Natural killer cell (primary cell): ENCODE data around the gene INKA2. TPM values are rescaled to one million over a fixed set of nuclear protein-coding genes. Genes with fewer than 3 reads are reported as not detected.

Experiments
- ATAC-seq, 3 donors: fragments of 150-1000 bp in 2 of 3; fragments of 200-7000 bp in 1 of 3; cut with Tn5 transposase; 1 replicate in 1 of 3; 2 replicates in 2 of 3; pipeline ENCODE4 v1.10.0; 2021; ENCODE audit warnings: mild to moderate bottlenecking in 2 of 3, moderate library complexity in 2 of 3
- DNase-seq, 2 donors: peaks; one replicate each; pipeline versions ENCODE4 v3.0.0 to v3.0.0-alpha.2; 2013 to 2021; ENCODE audit warnings: mixed read lengths in 1 of 2
- H3K27ac ChIP-seq: one replicate; pipeline ENCODE4 v1.5.1; 2013; ENCODE audit warnings: mild to moderate bottlenecking, low read length
- H3K27me3 ChIP-seq: one replicate; pipeline ENCODE4 v1.6.1; 2013; ENCODE audit warnings: low read length; ENCODE audit not compliant: control insufficient read depth, insufficient read depth
- H3K36me3 ChIP-seq: one replicate; pipeline ENCODE4 v1.6.1; 2013; ENCODE audit warnings: low read length; ENCODE audit not compliant: control insufficient read depth, insufficient read depth
- H3K4me1 ChIP-seq: one replicate; pipeline ENCODE4 v1.6.1; 2013; ENCODE audit warnings: low read length; ENCODE audit not compliant: control insufficient read depth, insufficient read depth
- H3K4me3 ChIP-seq: one replicate; pipeline ENCODE4 v1.5.1; 2013; ENCODE audit warnings: low read length
- H3K9me3 ChIP-seq: one replicate; pipeline ENCODE4 v1.6.1; 2013; ENCODE audit warnings: low read length; ENCODE audit not compliant: control insufficient read depth, insufficient read depth
- H3K27ac Mint-ChIP-seq, 2 donors: one replicate each; pipeline ENCODE4 v1.8.0; 2022; ENCODE audit warnings: mild to moderate bottlenecking in 2 of 2, mixed read lengths in 2 of 2, moderate library complexity in 1 of 2
- H3K27me3 Mint-ChIP-seq, 2 donors: one replicate each; pipeline ENCODE4 v1.8.0; 2022; ENCODE audit warnings: low read depth in 2 of 2, mixed read lengths in 2 of 2
- H3K36me3 Mint-ChIP-seq: one replicate; pipeline ENCODE4 v1.8.0; 2022; ENCODE audit warnings: mixed read lengths
- H3K4me1 Mint-ChIP-seq, 2 donors: one replicate each; pipeline ENCODE4 v1.8.0; 2022; ENCODE audit warnings: mixed read lengths in 2 of 2
- H3K4me3 Mint-ChIP-seq: one replicate; pipeline ENCODE4 v1.8.0; 2022; ENCODE audit warnings: mild to moderate bottlenecking, moderate library complexity, mixed read lengths
- H3K9me3 Mint-ChIP-seq, 2 donors: one replicate each; pipeline ENCODE4 v1.8.0; 2022; ENCODE audit warnings: mixed read lengths in 2 of 2
- CTCF ChIP-seq: fragments of 200-600 bp; IDR thresholded peaks from one replicate; pipeline ENCODE4 v1.8.0; 2022; ENCODE audit warnings: antibody characterized with exemption
- WGBS: methylation state at CpG from one replicate; pipeline ENCODE4 v1.1.7; 2013; ENCODE audit warnings: missing lambda C conversion rate; ENCODE audit not compliant: insufficient coverage; 5-methylcytosine and 5-hydroxymethylcytosine counted together
- intact Hi-C: fragments of 100-400 bp; cut with micrococcal nuclease; formaldehyde crosslinking; loops from one replicate; pipeline ENCODE4 v1.14.2; 2022
- total RNA-seq, 4 donors: library from RNA; stranded (reverse); fragments of 120-200 nt in 1 of 4; gene quantifications; one replicate each; pipeline versions ENCODE4 v1.2.3 to v1.2.4, GENCODE V29; 2013 to 2022

INKA2 gene
- total RNA-seq, 3 donors from 2014 or later (not counting 1 experiment from before 2014, with no cell fraction given) = 0.48 to 2.6 (median 1.4) TPM

- no peak overlapping the region for H3K27ac Mint-ChIP-seq
- no peak for TF ChIP-seq CTCF
- no peaks in the 10 kb centered on the region for H3K9me3 Mint-ChIP-seq
- H3K27me3 Mint-ChIP-seq = peaks cover 11 to 21% of the 10 kb centered on the region in 2 donors
- H3K36me3 ChIP-seq = no peaks in the 10 kb centered on the region
- 90% methylated on average over 4 of the region's 4 CpGs for WGBS
- H3K4me1 ChIP-seq = peaks cover 33% of the 10 kb centered on the region
- no peak overlapping the region for H3K4me3 ChIP-seq
- ATAC-seq (no peak), DNase-seq (no peak)
- no peaks in the 10 kb centered on the region for H3K9me3 ChIP-seq
- peaks cover 22 to 36% of the 10 kb centered on the region in 2 donors for H3K4me1 Mint-ChIP-seq
- H3K27me3 ChIP-seq = peaks cover 23% of the 10 kb centered on the region
- peak overlapping the region; percentile 84 for H3K4me3 Mint-ChIP-seq
- H3K27ac ChIP-seq = no peak overlapping the region
- H3K36me3 Mint-ChIP-seq = no peaks in the 10 kb centered on the region
- intact Hi-C loops = no loop called here
These were observed 2.5 kb downstream of the INKA2 start for GRCh38 chr1:111736548-111737215.

- Mint-ChIP-seq H3K27ac (no peak overlapping the region), H3K36me3 (no peaks in the 10 kb centered on the region), H3K9me3 (no peaks in the 10 kb centered on the region), H3K4me3 (no peak overlapping the region), H3K27me3 (peaks cover 11 to 21% of the 10 kb centered on the region in 2 donors), H3K4me1 (peaks cover 22 to 35% of the 10 kb centered on the region in 2 donors)
- 85% methylated on average over 8 of the region's 8 CpGs for WGBS
- intact Hi-C loops = no loop called here
- Histone ChIP-seq H3K36me3 (no peaks in the 10 kb centered on the region), H3K27me3 (peaks cover 18% of the 10 kb centered on the region), H3K9me3 (no peaks in the 10 kb centered on the region), H3K4me1 (peaks cover 33% of the 10 kb centered on the region), H3K4me3 (no peak overlapping the region), H3K27ac (no peak overlapping the region)
- ATAC-seq (no peak), DNase-seq (no peak)
- TF ChIP-seq CTCF = no peak
These were observed 3.2 kb downstream of the INKA2 start for GRCh38 chr1:111735858-111736544.

GRCh38 chr1:111735321-111735720, 3.9 kb downstream of the INKA2 start:
- intact Hi-C loops = no loop called here
- H3K27me3 Mint-ChIP-seq = peaks cover 11 to 18% of the 10 kb centered on the region in 2 donors
- no peak overlapping the region for H3K4me3 ChIP-seq
- no peaks in the 10 kb centered on the region for H3K36me3 Mint-ChIP-seq
- H3K27me3 ChIP-seq = peaks cover 14% of the 10 kb centered on the region
- DNase-seq (no peak), ATAC-seq (no peak)
- peaks cover 29% of the 10 kb centered on the region for H3K4me1 ChIP-seq
- no peak for TF ChIP-seq CTCF
- no peaks in the 10 kb centered on the region for H3K36me3 ChIP-seq
- H3K9me3 ChIP-seq = no peaks in the 10 kb centered on the region
- whole genome bisulfite sequencing = 94% methylated on average over 2 of the region's 4 CpGs
- no peaks in the 10 kb centered on the region for H3K9me3 Mint-ChIP-seq
- H3K4me1 Mint-ChIP-seq = peaks cover 22 to 28% of the 10 kb centered on the region in 2 donors
- H3K27ac Mint-ChIP-seq = no peak overlapping the region
- no peak overlapping the region for H3K27ac ChIP-seq
- no peak overlapping the region for H3K4me3 Mint-ChIP-seq
